Left colon (tissue), 2 donors: Measurements from ENCODE around the gene RXRA. TPM values are rescaled to one million over a fixed set of nuclear protein-coding genes. Genes with fewer than 3 reads are reported as not detected.
A peak's percentile ranks its signal among the peaks of the same experiment; 100 is the strongest.

Source experiments
- ATAC-seq: fragments of 200-7000 bp; cut with Tn5 transposase; one replicate; pipeline ENCODE4 v1.9.1; 2020; ENCODE audit warnings: mild to moderate bottlenecking, moderate library complexity
- DNase-seq, 2 donors: peaks; one replicate each; pipeline ENCODE4 v3.0.0-alpha.2; 2020
- intact Hi-C, 2 donors: fragments of 100-400 bp; cut with DNase I in 1 of 2; cut with micrococcal nuclease in 1 of 2; formaldehyde crosslinking; loops; one replicate each; pipeline versions ENCODE4 v1.11.2 to v1.14.0; 2022; cut with DNase I, micrococcal nuclease
- total RNA-seq, 2 donors: library from RNA; stranded (reverse); fragmentation: NEBNext Ultra II Directional; extraction: Animal tissue kit (Norgen Biotek cat#: 25700); gene quantifications; one replicate each; pipeline ENCODE4 v1.2.1, GENCODE V29; 2021
- donor health status: DM: no; HTN: no; CAD: no.
- donor health status: DM: yes; HTN: yes; CAD: no.

The RXRA gene
- total RNA-seq, 2 donors from 2014 or later: 68.3 to 88.9 TPM

GRCh38 chr9:134320126-134320867 lies 6.0 kb upstream of the RXRA start:
- ATAC-seq (no peak), DNase-seq (peak in 1 of 2 donors; percentile 19)
- intact Hi-C loops: no loop called here

- intact Hi-C loops: no loop called here
Observed at GRCh38 chr9:134320868-134321471, 5.3 kb upstream of the RXRA start.

DNA sequence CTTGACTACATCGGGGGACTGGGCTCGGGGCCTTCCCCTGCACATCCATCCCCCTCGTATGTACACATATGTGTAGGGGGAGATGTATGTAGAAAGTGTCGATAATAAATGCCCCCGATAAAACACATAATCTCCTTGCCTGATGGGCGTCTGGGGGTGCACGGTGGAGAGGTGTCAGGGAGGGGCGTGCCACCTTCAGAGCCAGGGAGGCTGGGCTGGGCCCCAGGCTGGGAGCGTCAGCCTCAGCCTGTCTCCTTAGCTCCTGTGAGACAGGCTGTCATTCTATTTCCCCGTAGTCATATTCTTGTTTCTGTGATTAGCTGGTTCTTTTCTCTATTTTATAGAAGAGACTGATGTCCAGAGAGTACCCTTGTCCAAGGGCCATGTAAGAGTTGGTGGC lies 4.7 kb upstream of the RXRA start:
- intact Hi-C loops: no loop called here
- ATAC-seq (no peak), DNase-seq (peak in 1 of 2 donors; percentile 22)

More at GRCh38 chr9:134320868-134321471, 5.3 kb upstream of the RXRA start:
- ATAC-seq (no peak), DNase-seq (peak in 1 of 2 donors; percentile 23)

- peak in 1 of 2 donors; percentile 54 for DNase-seq
- ATAC-seq: peak; percentile 35
- intact Hi-C loops: no loop called here
Observed at GRCh38 chr9:134321946-134322741, 4.1 kb upstream of the RXRA start.

DNA sequence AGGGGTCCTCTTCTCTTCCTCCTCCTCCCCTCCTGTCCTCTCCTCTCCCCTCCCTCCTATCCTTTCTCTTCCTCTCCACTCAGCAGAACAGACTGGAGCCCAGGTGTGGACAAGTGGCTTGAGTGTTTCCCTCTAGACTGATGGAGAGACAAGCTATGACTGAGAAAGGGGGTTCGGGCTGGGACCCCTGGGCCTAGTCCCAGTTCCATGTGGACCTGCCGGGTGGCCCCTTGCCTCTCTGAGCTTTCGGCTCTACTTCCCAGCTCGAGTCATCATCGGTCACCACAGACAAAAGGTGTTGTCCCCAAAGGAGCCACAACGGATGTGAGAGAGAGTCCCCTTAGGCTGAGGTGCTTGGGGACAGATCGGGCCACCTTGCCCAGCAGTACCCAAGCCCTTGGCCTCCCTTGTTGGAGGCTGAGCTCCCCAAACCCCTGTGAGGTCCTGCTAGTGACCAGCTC lies 3.4 kb upstream of the RXRA start:
- DNase-seq (peak in 1 of 2 donors; percentile 23), ATAC-seq (no peak)
- intact Hi-C loops: no loop called here

- ATAC-seq: peak; percentile 53
- DNase-seq: peak; percentile 79 to 90
Observed at GRCh38 chr9:134323741-134324358, 2.4 kb upstream of the RXRA start.

DNA sequence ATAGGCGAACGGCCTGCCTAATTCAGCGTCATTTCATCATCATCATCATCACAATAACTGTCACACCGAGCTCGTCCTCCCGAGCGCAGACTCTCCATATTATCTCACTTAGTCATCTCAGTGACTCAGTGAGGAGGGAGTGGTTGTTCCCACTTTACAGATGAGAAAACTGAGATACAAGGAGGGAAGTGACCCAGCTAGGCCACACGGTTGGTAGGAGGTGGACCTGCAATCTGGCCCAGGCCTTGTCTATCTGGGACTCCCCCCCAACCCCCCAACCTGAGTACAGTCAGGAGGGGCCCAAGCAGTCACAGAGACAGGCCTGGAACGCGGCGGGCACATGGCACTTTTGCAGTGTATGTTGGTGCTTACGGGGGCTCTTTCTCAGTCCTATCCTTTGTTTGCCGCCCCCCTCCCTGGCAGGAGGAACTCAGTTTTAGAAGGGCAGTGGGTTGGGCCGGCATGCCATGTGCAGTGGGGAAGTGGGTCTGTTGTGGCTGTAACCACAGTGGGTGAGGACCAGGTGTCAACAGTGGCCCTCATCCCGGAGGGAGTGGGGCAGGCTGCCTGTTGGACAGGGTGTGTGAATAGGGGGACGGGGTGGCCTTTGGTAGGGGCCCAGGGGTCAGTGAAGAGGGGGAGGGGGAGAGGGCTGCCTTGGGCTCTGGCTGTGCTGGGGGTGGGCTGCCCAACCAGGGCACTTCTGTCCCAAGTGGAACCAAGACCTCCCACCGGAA lies 1.7 kb upstream of the RXRA start:
- intact Hi-C loops: no loop called here
- DNase-seq: peak in 1 of 2 donors; percentile 49
- ATAC-seq: no peak

More at GRCh38 chr9:134323741-134324358, 2.4 kb upstream of the RXRA start:
- intact Hi-C loops: no loop called here

GRCh38 chr9:134325096-134325812 lies 1.0 kb upstream of the RXRA start:
- intact Hi-C loops: no loop called here
- peak; percentile 21 for ATAC-seq
- DNase-seq: peak; percentile 49 to 73

- DNase-seq: peak; percentile 43 to 44
- no peak for ATAC-seq
- intact Hi-C loops: no loop called here
Observed at GRCh38 chr9:134326724-134327601, 708 bp downstream of the RXRA start.

DNA sequence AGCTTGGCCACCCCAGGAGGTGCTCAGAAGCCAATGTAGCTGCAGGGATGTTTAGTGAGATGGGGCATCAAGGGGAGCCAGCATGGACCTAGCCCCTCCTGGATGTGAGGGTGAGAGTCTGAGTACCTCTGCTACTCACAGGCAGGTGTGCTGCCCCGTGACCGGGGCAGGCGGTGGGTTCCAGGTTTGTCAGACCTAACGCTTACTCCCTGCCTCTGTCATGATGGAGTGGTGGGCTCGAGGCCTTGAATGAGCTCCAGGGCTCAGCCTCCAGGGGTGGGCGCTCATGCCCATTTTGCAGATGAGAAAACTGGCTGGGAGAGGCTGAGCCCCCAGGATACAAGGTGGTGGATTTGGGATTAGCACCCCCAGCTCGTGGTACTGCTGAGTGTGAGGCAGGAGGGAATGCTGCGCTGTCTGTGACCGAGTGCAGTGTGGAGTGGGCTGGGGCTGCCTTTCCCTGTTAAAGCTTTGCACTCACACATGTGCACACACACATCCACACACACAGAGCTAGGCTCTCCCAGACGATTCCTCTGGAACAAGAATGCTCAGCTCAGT lies 1.5 kb downstream of the RXRA start:
- intact Hi-C loops: no loop called here
- DNase-seq (peak; percentile 31), ATAC-seq (no peak)

DNA sequence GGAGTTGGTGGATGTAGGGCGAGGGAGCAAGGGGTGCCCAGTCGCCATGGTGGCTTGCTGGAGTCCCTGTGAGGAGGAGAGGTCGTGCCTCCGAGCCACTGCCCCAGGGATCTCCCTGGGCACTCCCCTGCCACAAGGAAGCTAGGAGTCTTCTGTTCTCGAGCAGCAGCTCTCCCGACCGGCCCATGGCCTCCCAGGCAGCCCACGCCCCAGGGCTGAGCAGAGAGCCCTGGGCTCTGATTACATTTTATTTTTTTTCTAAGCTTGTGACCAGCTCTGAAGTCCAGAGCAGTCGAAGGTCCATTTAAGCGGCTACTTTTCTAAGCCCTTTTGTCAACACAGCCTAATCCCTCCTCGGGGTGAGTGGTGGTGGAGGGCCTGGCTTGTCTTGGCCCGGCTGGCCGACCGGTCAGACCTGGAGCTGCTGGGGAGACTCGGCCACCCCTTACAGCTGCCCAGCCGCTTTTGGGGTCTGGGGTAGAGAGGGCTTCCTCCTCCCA lies 2.1 kb downstream of the RXRA start:
- DNase-seq (peak; percentile 64 to 72), ATAC-seq (peak; percentile 57)
- intact Hi-C loops: no loop called here

GRCh38 chr9:134328841-134329575 lies 2.8 kb downstream of the RXRA start:
- DNase-seq (peak; percentile 65 to 75), ATAC-seq (peak; percentile 22)
- intact Hi-C loops: no loop called here

GRCh38 chr9:134329576-134329855 lies 3.3 kb downstream of the RXRA start:
- DNase-seq (peak in 1 of 2 donors; percentile 29), ATAC-seq (no peak)
- intact Hi-C loops: no loop called here

- ATAC-seq (peak; percentile 21), DNase-seq (peak; percentile 74)
- intact Hi-C loops: no loop called here
Observed at GRCh38 chr9:134329886-134330285, 3.6 kb downstream of the RXRA start.

DNA sequence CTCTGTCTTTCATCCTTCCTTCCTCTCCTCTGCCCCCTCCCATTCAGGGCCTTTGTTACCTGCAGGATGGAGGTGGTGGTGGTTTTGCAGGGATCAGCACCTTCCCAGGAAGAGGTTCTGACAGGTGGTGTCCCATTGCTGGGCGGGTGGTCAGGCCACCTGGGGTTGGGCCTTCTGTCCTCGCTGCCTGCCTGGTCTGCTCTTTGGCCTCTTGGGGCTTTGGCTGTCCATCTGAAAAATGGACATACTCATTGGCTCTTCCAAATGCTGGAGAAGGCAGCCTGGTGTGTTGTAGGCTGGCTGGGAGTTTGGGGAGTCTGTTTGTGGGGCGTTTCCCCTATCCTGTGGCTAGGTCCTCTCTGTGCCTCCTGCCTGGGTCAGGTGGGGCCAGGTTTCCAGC lies 4.3 kb downstream of the RXRA start:
- ATAC-seq (no peak), DNase-seq (peak; percentile 8 to 35)
- intact Hi-C loops: no loop called here
